ENCODE results near the gene KRT35. TPM values are rescaled to one million over a fixed set of nuclear protein-coding genes. Genes with fewer than 3 reads are reported as not detected.

The KRT35 gene
- total and polyA plus RNA-seq, 2 experiments from 2014 or later, result not detected

- H2AFZ ChIP-seq, result no peak overlapping the region
- no peaks in the 10 kb centered on the region for H3K36me3 ChIP-seq (ENCODE audit: insufficient read depth)
- H4K20me1 ChIP-seq (replicated peaks; ENCODE audit: insufficient read depth), result no peaks in the 10 kb centered on the region
- no peak overlapping the region for H3K4me3 ChIP-seq
- no peaks in the 10 kb centered on the region for H3K4me1 ChIP-seq (ENCODE audit: insufficient read depth)
- no peaks in the 10 kb centered on the region for H3F3A ChIP-seq (replicated peaks; ENCODE audit: low read depth)
- H3K27ac ChIP-seq (ENCODE audit: low read depth), result no peak overlapping the region
- ATAC-seq, result no peak
- H3K9me2 ChIP-seq (ENCODE audit: insufficient read depth), result no peaks in the 10 kb centered on the region
- no peak overlapping the region for H3K27ac Mint-ChIP-seq
- H3K27me3 ChIP-seq (ENCODE audit: insufficient read depth), result no peaks in the 10 kb centered on the region
- no peaks in the 10 kb centered on the region for H3K36me3 Mint-ChIP-seq (ENCODE audit: low read depth)
- H3K4me2 ChIP-seq, result no peak overlapping the region
- no peak overlapping the region for H3K4me3 Mint-ChIP-seq
- no peak for DNase-seq (ENCODE audit: low spot score)
- peaks cover 26% of the 10 kb centered on the region for H3K27me3 Mint-ChIP-seq (ENCODE audit: insufficient read depth, low read depth, poor library complexity)
- H3K79me2 ChIP-seq (replicated peaks; ENCODE audit: insufficient read depth), result no peaks in the 10 kb centered on the region
- H3K4me1 Mint-ChIP-seq, result no peaks in the 10 kb centered on the region
- TF ChIP-seq POLR2AphosphoS5 (IDR thresholded peaks at IDR 0.05; ENCODE audit: low read depth) (no peak), ETS1 (IDR thresholded peaks at IDR 0.05) (no peak)
- no peaks in the 10 kb centered on the region for H3K9me3 Mint-ChIP-seq
Measured at GRCh38 chr17:41483531-41483930, 2.6 kb upstream of the KRT35 start.

- Histone ChIP-seq H3K4me3 (no peak overlapping the region), H3K27me3 (ENCODE audit: insufficient read depth) (no peaks in the 10 kb centered on the region), H3K4me2 (no peak overlapping the region), H2AFZ (no peak overlapping the region), H4K20me1 (replicated peaks; ENCODE audit: insufficient read depth) (no peaks in the 10 kb centered on the region), H3K9me2 (ENCODE audit: insufficient read depth) (no peaks in the 10 kb centered on the region; the same call in 1 of the 2 replicates), H3K27ac (ENCODE audit: low read depth) (no peak overlapping the region), H3F3A (replicated peaks; ENCODE audit: low read depth) (no peaks in the 10 kb centered on the region), H3K36me3 (ENCODE audit: insufficient read depth) (no peaks in the 10 kb centered on the region), H3K79me2 (replicated peaks; ENCODE audit: insufficient read depth) (no peaks in the 10 kb centered on the region), H3K4me1 (ENCODE audit: insufficient read depth) (no peaks in the 10 kb centered on the region)
- Mint-ChIP-seq H3K4me1 (no peaks in the 10 kb centered on the region), H3K27me3 (ENCODE audit: insufficient read depth, low read depth, poor library complexity) (peaks cover 14% of the 10 kb centered on the region), H3K9me3 (no peaks in the 10 kb centered on the region), H3K27ac (no peak overlapping the region), H3K4me3 (no peak overlapping the region), H3K36me3 (ENCODE audit: low read depth) (no peaks in the 10 kb centered on the region)
- ATAC-seq (no peak), DNase-seq (ENCODE audit: low spot score) (no peak)
- TF ChIP-seq JUNB (IDR thresholded peaks at IDR 0.05; ENCODE audit: unreplicated experiment) (no peak), ZNF114 (CRISPR knock-in tag; IDR thresholded peaks at IDR 0.05) (no peak), CREB1 (CRISPR knock-in tag; IDR thresholded peaks at IDR 0.05; ENCODE audit: low read depth) (no peak), CTCF (conservative IDR thresholded peaks at IDR 0.05; ENCODE audit: low read depth in 2 of 2) (no peak), POLR2AphosphoS5 (IDR thresholded peaks at IDR 0.05; ENCODE audit: low read depth) (no peak), NANOG (IDR thresholded peaks at IDR 0.05; ENCODE audit: borderline replicate concordance) (no peak), ZNF462 (CRISPR knock-in tag; IDR thresholded peaks at IDR 0.05) (no peak), EZH2phosphoT487 (IDR thresholded peaks at IDR 0.05; ENCODE audit: unreplicated experiment) (no peak), STAT1 (IDR thresholded peaks at IDR 0.05; ENCODE audit: unreplicated experiment) (no peak)
Measured at GRCh38 chr17:41480581-41480980, 370 bp downstream of the KRT35 start.

All from GM23338 (cell line).